Measurements from ENCODE around the gene TRIM64C.
"Not testable (repeated sequence)": the region's sequence is repeated elsewhere in the genome, so short reads cannot be mapped to it uniquely, and the experiment has no call there.

Gene TRIM64C, protein sequence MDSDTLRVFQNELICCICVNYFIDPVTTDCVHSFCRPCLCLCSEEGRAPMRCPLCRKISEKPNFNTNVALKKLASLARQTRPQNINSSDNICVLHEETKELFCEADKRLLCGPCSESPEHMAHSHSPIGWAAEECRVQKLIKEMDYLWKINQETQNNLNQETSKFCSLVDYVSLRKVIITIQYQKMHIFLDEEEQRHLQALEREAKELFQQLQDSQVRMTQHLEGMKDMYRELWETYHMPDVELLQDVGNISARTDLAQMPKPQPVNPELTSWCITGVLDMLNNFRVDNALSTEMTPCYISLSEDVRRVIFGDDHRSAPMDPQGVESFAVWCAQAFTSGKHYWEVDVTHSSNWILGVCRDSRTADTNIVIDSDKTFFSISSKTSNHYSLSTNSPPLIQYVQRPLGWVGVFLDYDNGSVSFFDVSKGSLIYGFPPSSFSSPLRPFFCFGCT

DNA sequence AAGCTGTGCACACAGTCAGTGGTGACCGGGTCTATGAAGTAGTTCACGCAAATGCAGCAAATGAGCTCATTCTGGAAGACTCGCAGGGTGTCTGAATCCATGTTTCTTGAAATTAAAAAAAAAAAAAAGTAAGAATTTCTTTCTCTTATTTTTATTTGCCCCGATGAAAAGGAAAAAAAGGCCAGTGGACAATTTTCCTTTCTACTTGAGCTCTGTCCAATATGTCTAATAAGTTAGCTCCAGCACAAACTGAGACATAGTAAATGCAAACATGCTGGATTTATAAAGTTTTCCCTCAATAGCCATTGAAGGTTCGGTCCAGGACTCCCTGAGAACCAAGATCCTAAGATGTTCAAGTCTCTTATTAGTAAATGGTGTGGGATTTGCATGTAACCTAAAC is at the start of gene TRIM64C:
Gene TRIM64C (minus strand): TSS at position 101 of the 400 bp plus-strand sequence. CDS start 0 bp downstream, at position 101.
- not testable (repeated sequence) for DNase-seq

DNA sequence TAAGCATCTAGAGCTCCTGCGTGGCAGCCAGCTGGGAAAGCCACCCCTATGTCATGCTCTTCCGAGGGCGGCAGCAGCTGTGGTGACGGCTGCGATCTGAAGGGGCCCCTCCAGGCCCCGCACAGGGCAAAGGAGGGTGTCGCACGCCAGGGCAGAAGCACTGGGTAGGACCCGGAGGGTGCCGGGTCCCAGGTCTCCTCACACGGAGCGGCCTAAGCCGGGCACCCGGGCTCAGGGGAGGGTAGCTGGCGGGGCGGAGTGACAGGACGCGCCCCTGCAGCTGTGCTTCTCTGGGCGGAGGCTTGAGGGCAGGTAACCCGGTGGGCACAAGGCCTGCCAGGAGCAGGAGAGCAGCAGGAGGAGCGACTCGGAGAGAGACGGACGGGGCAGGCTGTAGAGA is 43.4 kb upstream of the TRIM64C start:
- DNase-seq, result not testable (repeated sequence)

DNA sequence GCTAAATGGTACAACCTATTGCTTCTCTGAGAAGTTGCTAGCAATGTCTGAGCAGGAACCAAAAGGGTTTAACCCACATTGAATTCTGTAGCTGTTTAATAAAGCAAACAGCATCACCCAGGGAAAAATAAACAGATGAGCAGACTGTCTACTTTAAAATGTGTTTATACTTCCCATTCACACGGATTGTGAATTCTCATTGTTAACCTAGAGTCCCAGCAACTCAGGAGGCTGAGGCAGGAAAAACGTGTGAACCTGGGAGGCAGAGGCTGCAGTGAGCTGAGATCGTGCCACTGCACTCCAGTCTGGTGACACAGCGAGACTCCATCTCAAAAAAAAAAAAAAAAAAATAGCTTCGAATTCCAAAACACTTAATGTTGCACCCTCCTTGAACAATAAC is 11.0 kb upstream of the TRIM64C start:
- not testable (repeated sequence) for DNase-seq

- DNase-seq, result not testable (repeated sequence)
Observed at GRCh38 chr11:49049821-49050220, 9.1 kb downstream of the TRIM64C start.

- not testable (repeated sequence) for DNase-seq
Observed at GRCh38 chr11:49048229-49048628, 10.7 kb downstream of the TRIM64C start.

DNA sequence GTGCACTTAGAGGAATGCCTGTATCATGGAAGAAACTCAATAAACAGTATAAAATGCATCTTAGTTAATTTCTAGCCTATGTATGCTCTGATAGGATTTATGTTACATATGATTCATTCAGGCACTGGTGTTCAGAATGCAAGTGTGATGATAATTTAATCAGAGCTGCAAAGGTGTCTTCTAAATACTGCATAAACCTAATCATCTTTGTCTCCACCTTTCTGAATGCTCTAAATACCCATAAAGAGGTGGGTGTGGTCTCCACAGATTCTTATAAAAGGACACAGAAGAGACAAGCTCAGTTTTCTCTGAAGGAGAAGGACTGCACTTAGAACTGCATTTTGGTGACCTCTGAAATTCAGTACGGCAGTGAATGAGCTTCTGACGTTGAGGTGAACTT is 30.4 kb downstream of the TRIM64C start, which contains the start of gene TRIM49B:
Gene TRIM49B (plus strand): TSS at position 301 of the 400 bp plus-strand sequence. CDS start 2,777 bp downstream, outside the sequence.
- not testable (repeated sequence) for DNase-seq

All from NCI-H1694 (cell line).